Stimulated activated CD8-positive, alpha-beta memory T cell treated with anti-CD3 and anti-CD28 coated beads, Interleukin-4, amount 100 ng/mL, for 1 hour (primary cell): ENCODE data around the gene RIBC2.

Source experiments
- DNase-seq, 2 donors: peaks; one replicate each; pipeline ENCODE4 v3.0.0-alpha.2; 2020; ENCODE audit warnings: low read depth in 2 of 2, low spot score in 1 of 2

Gene RIBC2

GRCh38 chr22:45472426-45472825 is 58.9 kb downstream of the RIBC2 start:
- DNase-seq = no peak

GRCh38 chr22:45473626-45474237 is 60.2 kb downstream of the RIBC2 start:
- DNase-seq = no peak

- DNase-seq = no peak
Observed at GRCh38 chr22:45475063-45475747, 61.7 kb downstream of the RIBC2 start.

- DNase-seq = no peak
Observed at GRCh38 chr22:45475851-45476514, 62.5 kb downstream of the RIBC2 start.

GRCh38 chr22:45476814-45477213 is 63.3 kb downstream of the RIBC2 start:
- DNase-seq = no peak

- no peak for DNase-seq
Observed at GRCh38 chr22:45477366-45478107, 64.0 kb downstream of the RIBC2 start.

- DNase-seq = no peak
Observed at GRCh38 chr22:45478108-45478771, 64.7 kb downstream of the RIBC2 start.

GRCh38 chr22:45480717-45481116 is 67.2 kb downstream of the RIBC2 start:
- DNase-seq = no peak

GRCh38 chr22:45481661-45482060 is 68.2 kb downstream of the RIBC2 start:
- no peak for DNase-seq
